ENCODE measurements around the gene XRCC4.

- no peak for TF ChIP-seq SIN3A (IDR thresholded peaks at IDR 0.05; ENCODE audit: low read depth)
- TF ChIP-seq POLR2AphosphoS5 (IDR thresholded peaks at IDR 0.05; ENCODE audit: low read depth, low read length) = no peak
- TF ChIP-seq CTCF (IDR thresholded peaks at IDR 0.05 in 2 of 3, conservative IDR thresholded peaks at IDR 0.05 in 1 of 3; ENCODE audit: borderline replicate concordance in 1 of 3, insufficient read depth in 1 of 3, low read depth in 2 of 3, low read length in 2 of 3) = no peak
- TF ChIP-seq ZBTB33 (IDR thresholded peaks at IDR 0.05; ENCODE audit: extremely low read depth, insufficient replicate concordance, low read length) = no peak
Observed at GRCh38 chr5:83340511-83340918, 263.2 kb downstream of the XRCC4 start.
